Measurements from ENCODE around the gene PITPNC1. TPM values are rescaled to one million over a fixed set of nuclear protein-coding genes. Genes with fewer than 3 reads are reported as not detected.
A peak's percentile ranks its signal among the peaks of the same experiment; 100 is the strongest.

Gene PITPNC1
- total RNA-seq, 1 experiment from 2014 or later: 22.3 TPM

GRCh38 chr17:67730731-67731130 lies 353.6 kb downstream of the PITPNC1 start:
- peaks cover 15% of the 10 kb centered on the region for H3K36me3 ChIP-seq (replicated peaks; ENCODE audit: control insufficient read depth, insufficient read depth, low read length)
- no peak for DNase-seq
- H3K27me3 ChIP-seq (ENCODE audit: control insufficient read depth, insufficient read depth, low read length): no peaks in the 10 kb centered on the region
- no peak overlapping the region for H3K4me3 ChIP-seq (ENCODE audit: insufficient read depth, low read depth, low read length)

DNA sequence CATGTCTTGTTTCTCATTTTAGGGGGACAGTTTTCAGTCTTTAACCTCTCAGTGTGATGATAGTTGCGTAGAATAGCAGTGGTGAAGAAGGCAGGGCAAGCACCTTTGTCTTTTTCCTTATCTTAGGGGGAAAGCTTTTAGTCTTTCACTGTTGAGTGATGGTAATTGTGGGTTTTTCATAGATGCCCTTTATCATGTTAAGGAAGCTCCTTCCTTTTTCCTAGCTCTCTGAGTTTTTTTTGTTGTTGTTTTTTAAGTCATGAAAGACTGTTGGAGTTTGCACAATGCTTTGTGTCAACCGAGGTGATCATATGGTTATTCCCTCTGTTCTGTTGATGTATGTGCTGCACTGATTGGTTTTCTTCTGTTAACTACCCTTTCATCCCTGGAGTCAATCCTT lies 356.4 kb downstream of the PITPNC1 start:
- peaks cover 12% of the 10 kb centered on the region for H3K36me3 ChIP-seq (replicated peaks; ENCODE audit: control insufficient read depth, insufficient read depth, low read length)
- DNase-seq: peak; percentile 22
- H3K27me3 ChIP-seq (ENCODE audit: control insufficient read depth, insufficient read depth, low read length): no peaks in the 10 kb centered on the region
- H3K4me3 ChIP-seq (ENCODE audit: insufficient read depth, low read depth, low read length): no peak overlapping the region

GRCh38 chr17:67737145-67737544 lies 360.1 kb downstream of the PITPNC1 start:
- H3K4me3 ChIP-seq (ENCODE audit: insufficient read depth, low read depth, low read length): no peak overlapping the region
- no peak for DNase-seq
- H3K36me3 ChIP-seq (replicated peaks; ENCODE audit: control insufficient read depth, insufficient read depth, low read length): peaks cover 19% of the 10 kb centered on the region
- no peaks in the 10 kb centered on the region for H3K27me3 ChIP-seq (ENCODE audit: control insufficient read depth, insufficient read depth, low read length)

DNA sequence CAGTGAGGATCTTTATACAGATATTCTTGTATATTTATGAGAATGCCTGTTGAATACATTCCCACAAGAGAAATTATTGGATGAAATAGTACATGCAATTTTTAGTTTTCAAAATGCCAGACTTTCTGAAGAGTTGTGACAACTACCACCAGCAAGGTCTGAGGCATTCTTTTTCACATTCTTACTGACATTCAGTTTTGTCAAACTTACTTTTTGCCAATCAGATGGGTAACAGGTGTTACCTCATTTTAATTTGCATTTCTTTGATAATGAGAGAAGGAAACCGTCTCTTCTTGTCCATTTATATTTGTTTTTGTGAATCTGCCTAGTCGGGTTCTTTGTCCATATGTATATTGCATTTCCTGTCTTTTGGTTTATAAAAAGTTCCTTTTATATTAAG lies 364.9 kb downstream of the PITPNC1 start:
- Histone ChIP-seq H3K27me3 (ENCODE audit: control insufficient read depth, insufficient read depth, low read length) (no peaks in the 10 kb centered on the region), H3K36me3 (replicated peaks; ENCODE audit: control insufficient read depth, insufficient read depth, low read length) (peaks cover 30% of the 10 kb centered on the region), H3K4me3 (ENCODE audit: insufficient read depth, low read depth, low read length) (no peak overlapping the region)
- DNase-seq: no peak

Other genes with a start within 250 kb of the PITPNC1 start
- gene HELZ, start 132.1 kb upstream of the PITPNC1 start, total RNA-seq (2014; rRNA removed; shearing (Covaris generic)): 15.6 and 21.7 TPM in 2 replicates
- 27.5 and 27.8 TPM in 2 replicates for gene PSMD12, start 10.7 kb upstream of the PITPNC1 start, total RNA-seq (2014; rRNA removed; shearing (Covaris generic))